ENCODE measurements around the gene BICD1. TPM values are rescaled to one million over a fixed set of nuclear protein-coding genes. Genes with fewer than 3 reads are reported as not detected.
A peak's percentile ranks its signal among the peaks of the same experiment; 100 is the strongest.

The BICD1 gene
- total RNA-seq, 1 donor from 2014 or later, result 7.7 TPM

DNA sequence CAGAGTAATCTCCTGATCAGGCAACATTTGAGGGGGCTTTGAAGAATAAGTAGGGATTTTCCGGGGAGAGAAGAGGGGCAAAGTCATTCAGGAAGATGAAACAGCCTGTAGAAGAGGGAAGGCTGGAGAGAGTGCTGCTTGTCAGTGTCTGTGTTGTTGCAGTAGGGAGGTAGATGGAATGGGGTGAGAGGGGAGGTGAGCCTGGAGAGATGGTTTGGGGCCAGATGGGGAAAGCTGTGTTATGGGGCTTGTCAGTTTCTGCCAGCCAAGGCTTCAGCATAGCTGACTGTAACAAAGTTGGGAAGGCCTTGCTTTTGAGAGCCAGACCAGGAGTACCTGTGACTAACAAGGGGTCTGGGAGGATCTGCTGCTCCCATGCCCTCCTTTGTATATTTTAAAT, 18.0 kb downstream of the BICD1 start:
- no peak overlapping the region for H3K4me3 ChIP-seq (ENCODE audit: low read depth, low read length)
- DNase-seq (ENCODE audit: low read depth), result no peak
- TF ChIP-seq, protein P1, sequence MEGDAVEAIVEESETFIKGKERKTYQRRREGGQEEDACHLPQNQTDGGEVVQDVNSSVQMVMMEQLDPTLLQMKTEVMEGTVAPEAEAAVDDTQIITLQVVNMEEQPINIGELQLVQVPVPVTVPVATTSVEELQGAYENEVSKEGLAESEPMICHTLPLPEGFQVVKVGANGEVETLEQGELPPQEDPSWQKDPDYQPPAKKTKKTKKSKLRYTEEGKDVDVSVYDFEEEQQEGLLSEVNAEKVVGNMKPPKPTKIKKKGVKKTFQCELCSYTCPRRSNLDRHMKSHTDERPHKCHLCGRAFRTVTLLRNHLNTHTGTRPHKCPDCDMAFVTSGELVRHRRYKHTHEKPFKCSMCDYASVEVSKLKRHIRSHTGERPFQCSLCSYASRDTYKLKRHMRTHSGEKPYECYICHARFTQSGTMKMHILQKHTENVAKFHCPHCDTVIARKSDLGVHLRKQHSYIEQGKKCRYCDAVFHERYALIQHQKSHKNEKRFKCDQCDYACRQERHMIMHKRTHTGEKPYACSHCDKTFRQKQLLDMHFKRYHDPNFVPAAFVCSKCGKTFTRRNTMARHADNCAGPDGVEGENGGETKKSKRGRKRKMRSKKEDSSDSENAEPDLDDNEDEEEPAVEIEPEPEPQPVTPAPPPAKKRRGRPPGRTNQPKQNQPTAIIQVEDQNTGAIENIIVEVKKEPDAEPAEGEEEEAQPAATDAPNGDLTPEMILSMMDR (conservative IDR thresholded peaks at IDR 0.05; ENCODE audit: low read depth, low read length), result no peak

GRCh38 chr12:32125455-32126084, 18.9 kb downstream of the BICD1 start:
- H3K4me3 ChIP-seq (ENCODE audit: low read depth, low read length), result no peak overlapping the region
- TF ChIP-seq, protein P1 (conservative IDR thresholded peaks at IDR 0.05; ENCODE audit: low read depth, low read length), result no peak
- no peak for DNase-seq (ENCODE audit: low read depth)

DNA sequence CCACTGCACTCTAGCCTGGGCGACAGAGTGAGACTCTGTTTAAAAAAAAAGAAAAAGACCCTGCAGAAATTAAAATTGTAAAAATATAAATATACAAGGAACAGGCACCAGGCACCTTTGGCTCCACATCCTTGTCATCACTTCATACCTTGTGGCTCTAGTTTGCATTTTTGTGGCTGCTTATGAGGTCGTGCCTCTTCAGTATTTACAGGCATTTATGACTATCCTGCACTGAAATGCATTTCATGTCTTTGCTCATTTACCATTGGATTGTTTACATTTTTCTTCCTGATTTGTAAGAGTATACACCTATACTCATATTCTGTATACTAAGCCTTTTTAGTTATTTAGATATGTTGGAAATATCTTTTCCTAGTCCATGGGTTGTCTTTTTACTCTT, 20.1 kb downstream of the BICD1 start:
- no peak for DNase-seq (ENCODE audit: low read depth)

DNA sequence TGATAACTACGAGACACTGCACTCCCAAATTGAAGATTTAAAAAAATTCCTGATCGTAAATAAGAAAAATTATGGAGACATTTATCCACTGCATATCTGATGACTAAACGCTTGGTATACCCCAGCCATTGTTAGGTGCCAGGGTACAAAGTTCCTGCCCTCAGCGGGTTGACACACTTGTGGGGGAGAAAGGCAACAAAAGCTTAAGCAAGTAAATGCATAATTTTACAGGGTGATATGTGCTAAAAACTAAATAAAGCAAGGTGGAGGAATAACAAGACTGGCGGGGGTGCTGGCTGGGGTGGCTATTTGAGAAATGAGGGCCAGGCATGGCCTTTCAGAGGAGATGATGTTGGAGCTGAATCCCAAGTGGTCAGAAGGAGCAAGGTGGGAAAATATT, 25.0 kb downstream of the BICD1 start:
- TF ChIP-seq, protein P1 (conservative IDR thresholded peaks at IDR 0.05; ENCODE audit: low read depth, low read length), result no peak
- DNase-seq (ENCODE audit: low read depth), result no peak
- H3K4me3 ChIP-seq (ENCODE audit: low read depth, low read length), result no peak overlapping the region

More for the DNA sequence above, 20.1 kb downstream of the BICD1 start:
- TF ChIP-seq, protein P1 (conservative IDR thresholded peaks at IDR 0.05; ENCODE audit: low read depth, low read length), result no peak
- no peak overlapping the region for H3K4me3 ChIP-seq (ENCODE audit: low read depth, low read length)

DNA sequence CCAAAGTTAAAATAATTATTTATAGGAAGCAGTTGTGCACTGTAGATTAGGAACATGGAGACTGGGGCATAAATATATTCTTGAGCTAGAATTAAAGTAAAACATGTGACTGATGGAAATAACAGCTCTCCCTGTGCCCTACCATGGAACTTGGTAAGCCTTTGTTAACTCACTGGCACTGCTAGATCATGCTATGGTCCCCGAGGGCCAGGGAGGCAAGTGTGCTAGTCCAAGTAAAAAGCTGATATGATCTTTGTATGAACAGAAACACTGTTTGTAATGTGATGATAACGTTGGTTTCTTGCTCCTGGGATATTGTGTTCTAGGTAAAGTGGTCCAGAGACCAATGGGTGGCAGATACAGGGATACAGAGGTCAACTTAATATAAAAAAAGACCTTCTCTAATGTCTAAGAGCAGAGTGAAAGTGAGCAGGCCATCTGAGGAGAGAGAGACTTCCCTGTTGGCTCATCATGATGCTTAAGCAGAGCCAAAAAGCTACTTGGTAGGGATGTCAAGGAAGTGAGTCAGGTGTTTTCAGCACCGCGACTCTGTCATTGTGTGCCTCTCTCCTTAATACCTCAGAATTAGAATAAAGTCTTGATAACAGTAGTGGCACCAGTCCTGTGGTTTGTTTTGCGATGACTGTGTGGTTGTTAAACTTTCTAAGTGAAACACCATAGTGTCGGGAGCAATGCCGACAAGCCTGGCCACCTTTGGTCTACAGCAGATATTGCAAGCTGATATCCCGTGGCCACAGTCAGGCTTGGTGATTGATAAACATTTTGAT, 27.6 kb downstream of the BICD1 start:
- no peak for DNase-seq (ENCODE audit: low read depth)
- TF ChIP-seq, protein P1 (conservative IDR thresholded peaks at IDR 0.05; ENCODE audit: low read depth, low read length), result peak; percentile 3
- no peak overlapping the region for H3K4me3 ChIP-seq (ENCODE audit: low read depth, low read length)

DNA sequence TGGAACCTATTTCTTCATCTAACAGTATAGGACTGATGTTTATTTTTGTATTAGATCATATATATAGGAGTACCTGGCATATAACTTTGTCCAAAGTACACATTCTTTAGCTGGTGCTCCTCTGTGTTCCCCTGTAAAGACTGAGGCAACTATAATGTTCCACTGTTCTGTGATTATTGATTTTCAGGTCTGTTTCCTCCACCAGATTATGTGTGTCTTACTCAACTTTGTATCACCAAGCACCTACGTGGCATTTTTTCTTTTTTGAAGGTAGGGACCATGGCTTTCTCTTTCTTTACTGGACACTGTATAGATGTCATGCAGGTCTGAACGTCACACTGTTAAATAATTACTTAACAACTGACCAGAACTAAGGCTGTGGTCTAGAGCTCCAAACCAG, 29.3 kb downstream of the BICD1 start:
- TF ChIP-seq, protein P1 (conservative IDR thresholded peaks at IDR 0.05; ENCODE audit: low read depth, low read length), result no peak
- no peak overlapping the region for H3K4me3 ChIP-seq (ENCODE audit: low read depth, low read length)
- no peak for DNase-seq (ENCODE audit: low read depth)

All from epithelial cell of proximal tubule (primary cell).